Astrocyte (in vitro differentiated cells and primary cell): ENCODE measurements around the gene CTBP2. TPM values are rescaled to one million over a fixed set of nuclear protein-coding genes. Genes with fewer than 3 reads are reported as not detected.

ENCODE experiments used
- DNase-seq: peaks from one replicate; pipeline ENCODE4 v3.0.0-alpha.2; 2010; ENCODE audit warnings: low read depth
- FAIRE-seq: peaks from 2 replicates; lab custom pipeline; 2011; peaks lifted over from hg19 to GRCh38; lab: Jason Lieb, UNC
- H2AFZ ChIP-seq: 2 replicates; pipeline ENCODE4 v1.6.0; 2012; ENCODE audit warnings: low read depth, low read length, inconsistent platforms
- H3K27ac ChIP-seq: 2 replicates; pipeline ENCODE4 v1.5.1; 2011; ENCODE audit warnings: low read depth, low read length, inconsistent platforms
- H3K27me3 ChIP-seq: 2 replicates; pipeline ENCODE4 v1.6.0; 2011; ENCODE audit warnings: low read length, inconsistent platforms; ENCODE audit not compliant: insufficient read depth
- H3K36me3 ChIP-seq: 2 replicates; pipeline ENCODE4 v1.5.1; 2011; ENCODE audit warnings: low read length, inconsistent platforms; ENCODE audit not compliant: insufficient read depth
- H3K4me1 ChIP-seq: 2 replicates; pipeline ENCODE4 v1.5.1; 2011; ENCODE audit warnings: low read length, inconsistent platforms; ENCODE audit not compliant: insufficient read depth
- H3K4me2 ChIP-seq: 2 replicates; pipeline ENCODE4 v1.6.0; 2012; ENCODE audit warnings: low read length, inconsistent platforms
- H3K4me3 ChIP-seq: 2 replicates; pipeline ENCODE4 v1.5.1; 2011; ENCODE audit warnings: low read depth, mild to moderate bottlenecking, low read length, inconsistent platforms; ENCODE audit not compliant: insufficient read depth
- H3K79me2 ChIP-seq: 2 replicates; pipeline ENCODE4 v1.6.0; 2012; ENCODE audit warnings: mild to moderate bottlenecking, low read length, inconsistent platforms; ENCODE audit not compliant: insufficient read depth
- H3K9ac ChIP-seq: 2 replicates; pipeline ENCODE4 v1.6.0; 2012; ENCODE audit warnings: mild to moderate bottlenecking, low read length, inconsistent platforms
- H3K9me3 ChIP-seq: 2 replicates; pipeline ENCODE4 v1.5.1; 2012; ENCODE audit warnings: low read depth, mild to moderate bottlenecking, low read length, inconsistent platforms; ENCODE audit not compliant: insufficient read depth
- H4K20me1 ChIP-seq: 2 replicates; pipeline ENCODE4 v1.6.0; 2012; ENCODE audit warnings: low read length, inconsistent platforms; ENCODE audit not compliant: insufficient read depth
- H3K27ac Mint-ChIP-seq: one replicate; pipeline ENCODE4 v1.8.0; 2021; ENCODE audit warnings: mild to moderate bottlenecking, mixed read lengths; ENCODE audit not compliant: unreplicated experiment
- H3K27me3 Mint-ChIP-seq: one replicate; pipeline ENCODE4 v1.8.0; 2021; ENCODE audit warnings: low read depth, mixed read lengths; ENCODE audit not compliant: unreplicated experiment
- H3K36me3 Mint-ChIP-seq: one replicate; pipeline ENCODE4 v1.8.0; 2021; ENCODE audit warnings: low read depth, mixed read lengths; ENCODE audit not compliant: unreplicated experiment
- H3K4me1 Mint-ChIP-seq: one replicate; pipeline ENCODE4 v1.8.0; 2021; ENCODE audit warnings: low read depth, mixed read lengths; ENCODE audit not compliant: unreplicated experiment
- H3K4me3 Mint-ChIP-seq: one replicate; pipeline ENCODE4 v1.8.0; 2021; ENCODE audit warnings: mild to moderate bottlenecking, moderate library complexity, mixed read lengths; ENCODE audit not compliant: unreplicated experiment
- H3K9me3 Mint-ChIP-seq: one replicate; pipeline ENCODE4 v1.8.0; 2021; ENCODE audit warnings: mild to moderate bottlenecking, mixed read lengths; ENCODE audit not compliant: unreplicated experiment
- EZH2 ChIP-seq: IDR thresholded peaks from 2 replicates; pipeline ENCODE4 v1.6.1; 2012; ENCODE audit warnings: mild to moderate bottlenecking, low read length, inconsistent platforms; ENCODE audit not compliant: insufficient read depth
- total RNA-seq: library from RNA; stranded (reverse); gene quantifications from 2 replicates; pipeline ENCODE4 v1.2.1, GENCODE V29; 2021
- TF ChIP-seq, protein P1 (sequence below): IDR thresholded peaks from 2 replicates; pipeline ENCODE4 v1.5.1; 2011; ENCODE audit warnings: low read depth, mild to moderate bottlenecking, inconsistent platforms, low read length, moderate library complexity; ENCODE audit not compliant: insufficient read depth

CTBP2 gene
- total RNA-seq, 1 donor from 2014 or later: 109 TPM

DNA sequence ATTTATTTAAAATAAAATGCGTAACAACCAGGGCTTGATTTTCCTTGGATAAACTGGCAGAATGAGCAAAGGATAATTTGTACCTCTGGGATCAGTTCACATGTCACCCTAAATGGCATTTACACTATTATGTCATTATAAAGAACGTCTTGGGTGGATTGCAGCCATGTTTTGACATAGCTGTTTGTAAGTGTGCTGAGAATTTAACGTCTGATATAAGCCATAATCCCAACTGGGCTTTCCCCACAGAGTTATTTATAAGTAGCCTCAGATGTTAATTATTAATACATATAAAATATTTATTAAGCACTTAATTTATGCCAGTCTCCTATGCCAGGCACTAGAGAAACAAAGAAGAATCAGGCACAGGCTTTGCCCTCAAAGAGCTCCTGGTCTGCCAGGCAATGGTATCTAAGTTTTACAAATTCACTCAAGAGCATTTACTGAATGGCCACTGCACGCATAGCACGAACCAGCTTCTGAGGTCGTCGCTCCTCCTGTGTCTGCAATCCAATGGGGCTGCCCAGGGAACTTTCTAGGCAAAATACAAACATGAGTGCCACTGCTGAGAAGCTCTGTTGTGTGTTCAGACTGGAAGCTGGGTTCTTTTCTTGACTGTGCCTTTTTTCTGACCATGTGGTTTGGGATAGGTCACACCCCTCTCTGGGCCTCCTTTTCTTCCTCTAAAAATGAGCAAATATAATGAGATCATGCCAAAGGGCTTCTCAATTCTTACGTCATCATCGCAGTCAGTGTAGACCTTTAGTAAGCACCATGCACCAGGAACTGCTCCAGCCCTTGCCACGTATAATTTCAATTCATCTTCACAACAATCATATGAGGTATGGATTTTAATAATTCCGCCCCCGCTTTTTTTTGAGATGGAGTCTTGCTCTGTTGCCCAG, 11.3 kb upstream of the CTBP2 start:
- peaks cover 5% of the 10 kb centered on the region for H3K27me3 Mint-ChIP-seq
- no peak overlapping the region for H3K27ac Mint-ChIP-seq
- H3K4me3 Mint-ChIP-seq: no peak overlapping the region
- no peaks in the 10 kb centered on the region for H3K9me3 Mint-ChIP-seq
- Histone ChIP-seq H3K27me3 (peaks cover 9% of the 10 kb centered on the region), H3K4me2 (no peak overlapping the region), H3K9ac (no peak overlapping the region), H3K79me2 (no peaks in the 10 kb centered on the region), H3K4me1 (no peaks in the 10 kb centered on the region), H3K36me3 (no peaks in the 10 kb centered on the region), H3K9me3 (no peaks in the 10 kb centered on the region), H3K27ac (no peak overlapping the region), H2AFZ (no peak overlapping the region), H4K20me1 (no peaks in the 10 kb centered on the region), H3K4me3 (no peak overlapping the region)
- no peak for FAIRE-seq
- DNase-seq: no peak
- no peaks in the 10 kb centered on the region for H3K4me1 Mint-ChIP-seq
- TF ChIP-seq, protein P1, sequence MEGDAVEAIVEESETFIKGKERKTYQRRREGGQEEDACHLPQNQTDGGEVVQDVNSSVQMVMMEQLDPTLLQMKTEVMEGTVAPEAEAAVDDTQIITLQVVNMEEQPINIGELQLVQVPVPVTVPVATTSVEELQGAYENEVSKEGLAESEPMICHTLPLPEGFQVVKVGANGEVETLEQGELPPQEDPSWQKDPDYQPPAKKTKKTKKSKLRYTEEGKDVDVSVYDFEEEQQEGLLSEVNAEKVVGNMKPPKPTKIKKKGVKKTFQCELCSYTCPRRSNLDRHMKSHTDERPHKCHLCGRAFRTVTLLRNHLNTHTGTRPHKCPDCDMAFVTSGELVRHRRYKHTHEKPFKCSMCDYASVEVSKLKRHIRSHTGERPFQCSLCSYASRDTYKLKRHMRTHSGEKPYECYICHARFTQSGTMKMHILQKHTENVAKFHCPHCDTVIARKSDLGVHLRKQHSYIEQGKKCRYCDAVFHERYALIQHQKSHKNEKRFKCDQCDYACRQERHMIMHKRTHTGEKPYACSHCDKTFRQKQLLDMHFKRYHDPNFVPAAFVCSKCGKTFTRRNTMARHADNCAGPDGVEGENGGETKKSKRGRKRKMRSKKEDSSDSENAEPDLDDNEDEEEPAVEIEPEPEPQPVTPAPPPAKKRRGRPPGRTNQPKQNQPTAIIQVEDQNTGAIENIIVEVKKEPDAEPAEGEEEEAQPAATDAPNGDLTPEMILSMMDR: no peak
- TF ChIP-seq EZH2: no peak
- H3K36me3 Mint-ChIP-seq: no peaks in the 10 kb centered on the region

- Histone ChIP-seq H3K27me3 (peaks cover 3% of the 10 kb centered on the region), H3K36me3 (no peaks in the 10 kb centered on the region), H3K4me1 (no peaks in the 10 kb centered on the region), H3K4me2 (no peak overlapping the region), H2AFZ (no peak overlapping the region), H3K4me3 (no peak overlapping the region), H4K20me1 (no peaks in the 10 kb centered on the region), H3K27ac (no peak overlapping the region), H3K9ac (no peak overlapping the region), H3K9me3 (no peaks in the 10 kb centered on the region), H3K79me2 (no peaks in the 10 kb centered on the region)
- H3K36me3 Mint-ChIP-seq: no peaks in the 10 kb centered on the region
- FAIRE-seq: no peak
- TF ChIP-seq, protein P1: no peak
- TF ChIP-seq EZH2: no peak
- H3K4me1 Mint-ChIP-seq: no peaks in the 10 kb centered on the region
- peaks cover 7% of the 10 kb centered on the region for H3K27me3 Mint-ChIP-seq
- DNase-seq: no peak
- H3K4me3 Mint-ChIP-seq: no peak overlapping the region
- no peaks in the 10 kb centered on the region for H3K9me3 Mint-ChIP-seq
- no peak overlapping the region for H3K27ac Mint-ChIP-seq
Observed at GRCh38 chr10:125169915-125170314, 9.6 kb upstream of the CTBP2 start.

DNA sequence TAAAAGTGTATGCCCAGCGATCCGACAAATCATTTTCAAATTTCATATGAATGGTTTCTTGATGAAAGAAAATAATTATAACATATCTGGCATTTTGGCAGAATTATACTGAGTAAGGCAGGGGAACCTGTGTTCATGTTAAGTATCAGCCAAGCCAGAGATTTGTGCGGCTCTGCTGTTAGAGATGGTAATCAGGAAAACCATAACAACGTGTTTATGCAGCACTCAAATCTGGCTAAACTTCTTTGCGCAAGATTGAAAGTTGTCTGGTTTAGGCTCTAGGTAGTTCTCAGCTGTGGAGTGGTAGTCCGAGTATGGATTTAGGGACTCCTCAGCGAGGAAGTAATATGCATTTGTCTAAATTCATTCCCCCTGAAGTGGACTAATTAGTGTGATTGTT, 8.9 kb upstream of the CTBP2 start:
- Mint-ChIP-seq H3K4me1 (no peaks in the 10 kb centered on the region), H3K4me3 (no peak overlapping the region), H3K27ac (no peak overlapping the region), H3K27me3 (peaks cover 5% of the 10 kb centered on the region), H3K36me3 (no peaks in the 10 kb centered on the region), H3K9me3 (no peaks in the 10 kb centered on the region)
- Histone ChIP-seq H3K9me3 (no peaks in the 10 kb centered on the region), H3K4me2 (no peak overlapping the region), H4K20me1 (no peaks in the 10 kb centered on the region), H3K4me1 (no peaks in the 10 kb centered on the region), H3K27ac (no peak overlapping the region), H3K9ac (no peak overlapping the region), H3K36me3 (no peaks in the 10 kb centered on the region), H3K79me2 (no peaks in the 10 kb centered on the region), H3K27me3 (no peaks in the 10 kb centered on the region), H3K4me3 (no peak overlapping the region), H2AFZ (no peak overlapping the region)
- no peak for DNase-seq
- TF ChIP-seq, protein P1: no peak
- no peak for TF ChIP-seq EZH2
- no peak for FAIRE-seq
